Endothelial cell of umbilical vein (primary cell): ENCODE measurements around the gene MAPK8IP2. TPM values are rescaled to one million over a fixed set of nuclear protein-coding genes. Genes with fewer than 3 reads are reported as not detected.

Experiments used
- BruUV-seq: library from RNA; stranded (reverse); fragments of 400-500 nt; replicated peaks from 2 replicates; lab custom pipeline; 2021; lab: Mats Ljungman, UMichigan
- CTCF ChIA-PET: fragments of 300-600, 350-600 bp; sonication (Branson Sonifier 250); formaldehyde crosslinking; loops from one replicate; lab custom pipeline; 2021; ENCODE audit warnings: antibody characterized with exemption, inconsistent platforms; lab: Charles Lee
- POLR2A ChIA-PET: fragments of 300-600, 350-600 bp; sonication (Branson Sonifier 250); formaldehyde crosslinking; loops from one replicate; lab custom pipeline; 2021; ENCODE audit warnings: antibody characterized with exemption, inconsistent platforms; lab: Charles Lee
- DNase-seq: peaks from one replicate; pipeline ENCODE4 v3.0.0-alpha.2; 2011; ENCODE audit warnings: low read depth, low spot score
- FAIRE-seq: peaks from 2 replicates; lab custom pipeline; 2011; peaks lifted over from hg19 to GRCh38; lab: Jason Lieb, UNC
- H2AFZ ChIP-seq: 2 replicates; pipeline ENCODE4 v1.6.0; 2012; ENCODE audit warnings: low read depth, low read length, control low read depth, inconsistent platforms
- H3K27ac ChIP-seq: 2 replicates; pipeline ENCODE4 v1.5.1; 2011; ENCODE audit warnings: low read depth, mild to moderate bottlenecking, control low read depth, low read length, moderate library complexity; ENCODE audit not compliant: insufficient read depth
- H3K27me3 ChIP-seq, 2 experiments: 2 replicates each; pipeline versions ENCODE4 v1.6.0 to v1.6.1; 2011; ENCODE audit warnings: low read length in 2 of 2, mixed read lengths in 1 of 2; ENCODE audit not compliant: control insufficient read depth in 2 of 2, insufficient read depth in 2 of 2
- H3K36me3 ChIP-seq, 2 experiments: 2 replicates in 1 of 2; 3 replicates in 1 of 2; pipeline ENCODE4 v1.5.1; 2011; ENCODE audit warnings: low read length in 2 of 2, mild to moderate bottlenecking in 1 of 2, moderate library complexity in 1 of 2; ENCODE audit not compliant: control insufficient read depth in 2 of 2, insufficient read depth in 2 of 2; ENCODE audit errors: extremely low read depth in 1 of 2
- H3K4me1 ChIP-seq: 3 replicates; pipeline ENCODE4 v1.5.1; 2011; ENCODE audit warnings: mild to moderate bottlenecking, low read length; ENCODE audit not compliant: control insufficient read depth, insufficient read depth; ENCODE audit errors: extremely low read depth
- H3K4me2 ChIP-seq: 2 replicates; pipeline ENCODE4 v1.6.1; 2011; ENCODE audit warnings: low read length, control low read depth, mixed read lengths; ENCODE audit not compliant: insufficient read depth
- H3K4me3 ChIP-seq, 3 experiments: fragments of 200-600 bp in 1 of 3; sonication (generic), shearing (Covaris generic) in 1 of 3; replicated peaks in 1 of 3; 2 replicates each; pipeline ENCODE4 v1.5.1; 2011 to 2016; ENCODE audit warnings: control low read depth in 3 of 3, low read length in 3 of 3, mild to moderate bottlenecking in 2 of 3, inconsistent platforms in 1 of 3, low read depth in 1 of 3, moderate library complexity in 1 of 3; ENCODE audit not compliant: insufficient read depth in 1 of 3
- H3K79me2 ChIP-seq: 2 replicates; pipeline ENCODE4 v1.6.0; 2012; ENCODE audit warnings: low read length, inconsistent platforms; ENCODE audit not compliant: control insufficient read depth, insufficient read depth
- H3K9ac ChIP-seq: replicated peaks from 2 replicates; pipeline ENCODE3; 2011; ENCODE audit warnings: low read length, control low read depth; ENCODE audit not compliant: insufficient read depth; ENCODE audit errors: extremely low read depth
- H3K9me1 ChIP-seq: replicated peaks from 3 replicates; pipeline ENCODE4 v1.6.0; 2011; ENCODE audit warnings: mild to moderate bottlenecking, low read length; ENCODE audit not compliant: control insufficient read depth, insufficient read depth; ENCODE audit errors: extremely low read depth
- H3K9me3 ChIP-seq: replicated peaks from 2 replicates; pipeline ENCODE4 v1.5.1; 2012; ENCODE audit warnings: low read length, inconsistent platforms; ENCODE audit not compliant: control insufficient read depth, insufficient read depth
- H4K20me1 ChIP-seq: replicated peaks from 2 replicates; pipeline ENCODE3; 2011; ENCODE audit warnings: mild to moderate bottlenecking, low read length; ENCODE audit not compliant: control insufficient read depth, insufficient read depth; ENCODE audit errors: extremely low read depth
- CTCF ChIP-seq, 2 donors: IDR thresholded peaks; 1 replicate in 1 of 2; 2 replicates in 1 of 2; pipeline ENCODE4 v1.5.1; 2011; ENCODE audit warnings: low read length in 2 of 2, mild to moderate bottlenecking in 2 of 2, moderate library complexity in 2 of 2, control low read depth in 1 of 2, inconsistent platforms in 1 of 2, low read depth in 1 of 2; ENCODE audit not compliant: insufficient read depth in 1 of 2; ENCODE audit errors: extremely low read depth in 1 of 2
- EZH2 ChIP-seq: IDR thresholded peaks from 2 replicates; pipeline ENCODE4 v1.6.1; 2012; ENCODE audit warnings: borderline replicate concordance, low read depth, mild to moderate bottlenecking, moderate library complexity, low read length, inconsistent platforms; ENCODE audit not compliant: severe bottlenecking
- FOS ChIP-seq: IDR thresholded peaks from 2 replicates; pipeline ENCODE4 v1.6.1; 2011; ENCODE audit warnings: mild to moderate bottlenecking, low read length, moderate library complexity, borderline replicate concordance; ENCODE audit not compliant: insufficient read depth
- GATA2 ChIP-seq: IDR thresholded peaks from 2 replicates; pipeline ENCODE4 v1.7.0; 2011; ENCODE audit warnings: low read depth, mild to moderate bottlenecking, moderate library complexity, mixed read lengths, low read length; ENCODE audit not compliant: insufficient read length, insufficient read depth
- JUN ChIP-seq: IDR thresholded peaks from 2 replicates; pipeline ENCODE4 v1.6.1; 2011; ENCODE audit warnings: borderline replicate concordance, low read depth; ENCODE audit not compliant: insufficient read length, insufficient read depth
- MAX ChIP-seq: IDR thresholded peaks from 2 replicates; pipeline ENCODE4 v1.6.1; 2011; ENCODE audit not compliant: insufficient read depth, insufficient read length
- MYC ChIP-seq: IDR thresholded peaks from one replicate; pipeline ENCODE4 v1.6.1; 2011; ENCODE audit warnings: mild to moderate bottlenecking, low read depth, low read length
- POLR2A ChIP-seq: IDR thresholded peaks from 2 replicates; pipeline ENCODE4 v1.6.1; 2012; ENCODE audit warnings: low read depth, mild to moderate bottlenecking, control low read depth, low read length
- POLR2AphosphoS5 ChIP-seq: IDR thresholded peaks from 2 replicates; pipeline ENCODE4 v1.6.1; 2012; ENCODE audit warnings: low read depth, mild to moderate bottlenecking, control low read depth, low read length, moderate library complexity; ENCODE audit not compliant: insufficient read depth
- dilution Hi-C: fragments of 300-500 bp; cut with MboI; formaldehyde crosslinking; loops from one replicate; pipeline ENCODE4 v1.15.0; 2019; ENCODE audit warnings: low sequenced_read_pairs; ENCODE audit not compliant: extremely low pct_ligation_motif_present
- intact Hi-C: fragments of 100-400 bp; cut with micrococcal nuclease; formaldehyde crosslinking; loops from one replicate; pipeline ENCODE4 v1.10.0; 2022
- polyA plus RNA-seq, 4 experiments: library from polyadenylated mRNA; depleted of rRNA in 3 of 4; stranded (reverse) in 3 of 4; unstranded in 1 of 4; fragments of >200 nt; gene quantifications; 2 replicates each; pipeline versions ENCODE4 v1.2.1 to v1.2.3, GENCODE V29; 2011 to 2012; ENCODE audit warnings: missing spikeins in 1 of 4
- total RNA-seq: library from RNA; stranded (reverse); gene quantifications from 2 replicates; pipeline ENCODE4 v1.2.3, GENCODE V29; 2021

Gene MAPK8IP2
- total and polyA plus RNA-seq, 2 donors (not counting 3 experiments of a cell fraction or from before 2014, with no cell fraction given), result 0.21 to 0.31 TPM

GRCh38 chr22:50610041-50610451 lies 9.5 kb downstream of the MAPK8IP2 start:
- H3K4me1 ChIP-seq, result no peaks in the 10 kb centered on the region
- no peak overlapping the region for H2AFZ ChIP-seq
- no peaks in the 10 kb centered on the region for H3K9me1 ChIP-seq
- ChIA-PET CTCF (no interaction called here), POLR2A (no interaction called here)
- FAIRE-seq (no peak), DNase-seq (no peak)
- dilution Hi-C loops (no loop called here), intact Hi-C loops (no loop called here)
- no peak overlapping the region for H3K27ac ChIP-seq
- H3K9me3 ChIP-seq, result no peaks in the 10 kb centered on the region
- no TSS peak for BruUV-seq
- no peaks in the 10 kb centered on the region for H4K20me1 ChIP-seq
- TF ChIP-seq MYC (no peak), JUN (no peak), CTCF (IDR thresholded peaks at IDR 0.05; ENCODE audit: extremely low read depth in 1 of 2, insufficient read depth in 1 of 2, low read depth in 1 of 2, low read length in 2 of 2) (no peak), POLR2A (no peak), GATA2 (no peak), EZH2 (no peak), FOS (no peak), MAX (no peak), POLR2AphosphoS5 (no peak)
- H3K79me2 ChIP-seq, result no peaks in the 10 kb centered on the region
- H3K9ac ChIP-seq, result no peak overlapping the region
- H3K27me3 ChIP-seq, result peaks cover 3 to 6% of the 10 kb centered on the region in 2 experiments
- no peak overlapping the region for H3K4me2 ChIP-seq
- H3K4me3 ChIP-seq, result no peak overlapping the region
- no peaks in the 10 kb centered on the region for H3K36me3 ChIP-seq
